Measurements from ENCODE around the gene CHPF. TPM values are rescaled to one million over a fixed set of nuclear protein-coding genes. Genes with fewer than 3 reads are reported as not detected.

CHPF gene
- total and polyA plus RNA-seq, 2 experiments from 2014 or later = 180 to 315 TPM

DNA sequence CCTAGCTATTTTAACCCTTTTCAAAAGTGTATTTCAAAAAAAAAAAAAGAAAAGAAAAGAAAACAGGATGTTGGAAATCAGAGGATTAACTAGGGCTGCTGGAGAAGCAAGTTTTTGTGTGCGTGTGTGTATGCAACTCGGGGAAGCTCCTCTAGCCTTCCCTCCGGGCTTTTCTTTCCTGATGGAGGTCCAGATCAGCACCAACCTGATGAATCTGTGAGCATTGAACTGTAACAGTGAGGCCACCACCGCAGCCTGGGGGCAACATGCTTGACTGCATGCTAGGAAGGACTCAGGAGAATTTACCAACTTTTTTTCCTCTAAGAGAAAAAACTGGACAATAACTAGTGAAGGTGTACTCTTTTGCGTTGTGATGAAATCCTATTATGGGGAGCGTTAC, 25.4 kb upstream of the CHPF start:
- Histone ChIP-seq H3K36me3 (replicated peaks; ENCODE audit: insufficient read depth, low read depth) (no peaks in the 10 kb centered on the region), H3K27me3 (no peaks in the 10 kb centered on the region), H3K9me2 (replicated peaks; ENCODE audit: insufficient read depth) (no peaks in the 10 kb centered on the region), H3K79me2 (peaks cover 15% of the 10 kb centered on the region), H4K20me1 (ENCODE audit: insufficient read depth, poor library complexity, severe bottlenecking) (peaks cover 10% of the 10 kb centered on the region), H3K27ac (no peak overlapping the region), H3K9me3 (ENCODE audit: low read depth) (no peaks in the 10 kb centered on the region), H3K4me2 (no peak overlapping the region), H3K4me3 (no peak overlapping the region), H3K4me1 (ENCODE audit: insufficient read depth) (peaks cover 17% of the 10 kb centered on the region), H2AFZ (no peak overlapping the region)
- TF ChIP-seq EZH2phosphoT487 (IDR thresholded peaks at IDR 0.05; ENCODE audit: low read depth, severe bottlenecking, unreplicated experiment) (no peak), EZH2 (IDR thresholded peaks at IDR 0.05; ENCODE audit: borderline replicate concordance) (no peak)
- TF ChIP-seq, protein P1, sequence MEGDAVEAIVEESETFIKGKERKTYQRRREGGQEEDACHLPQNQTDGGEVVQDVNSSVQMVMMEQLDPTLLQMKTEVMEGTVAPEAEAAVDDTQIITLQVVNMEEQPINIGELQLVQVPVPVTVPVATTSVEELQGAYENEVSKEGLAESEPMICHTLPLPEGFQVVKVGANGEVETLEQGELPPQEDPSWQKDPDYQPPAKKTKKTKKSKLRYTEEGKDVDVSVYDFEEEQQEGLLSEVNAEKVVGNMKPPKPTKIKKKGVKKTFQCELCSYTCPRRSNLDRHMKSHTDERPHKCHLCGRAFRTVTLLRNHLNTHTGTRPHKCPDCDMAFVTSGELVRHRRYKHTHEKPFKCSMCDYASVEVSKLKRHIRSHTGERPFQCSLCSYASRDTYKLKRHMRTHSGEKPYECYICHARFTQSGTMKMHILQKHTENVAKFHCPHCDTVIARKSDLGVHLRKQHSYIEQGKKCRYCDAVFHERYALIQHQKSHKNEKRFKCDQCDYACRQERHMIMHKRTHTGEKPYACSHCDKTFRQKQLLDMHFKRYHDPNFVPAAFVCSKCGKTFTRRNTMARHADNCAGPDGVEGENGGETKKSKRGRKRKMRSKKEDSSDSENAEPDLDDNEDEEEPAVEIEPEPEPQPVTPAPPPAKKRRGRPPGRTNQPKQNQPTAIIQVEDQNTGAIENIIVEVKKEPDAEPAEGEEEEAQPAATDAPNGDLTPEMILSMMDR (IDR thresholded peaks at IDR 0.05; ENCODE audit: poor library complexity) = no peak
- 76% methylated on average over 6 of the region's 6 CpGs for WGBS (ENCODE audit: low lambda C conversion rate, missing lambda C conversion rate)
- DNase-seq (ENCODE audit: low spot score) = no peak

DNA sequence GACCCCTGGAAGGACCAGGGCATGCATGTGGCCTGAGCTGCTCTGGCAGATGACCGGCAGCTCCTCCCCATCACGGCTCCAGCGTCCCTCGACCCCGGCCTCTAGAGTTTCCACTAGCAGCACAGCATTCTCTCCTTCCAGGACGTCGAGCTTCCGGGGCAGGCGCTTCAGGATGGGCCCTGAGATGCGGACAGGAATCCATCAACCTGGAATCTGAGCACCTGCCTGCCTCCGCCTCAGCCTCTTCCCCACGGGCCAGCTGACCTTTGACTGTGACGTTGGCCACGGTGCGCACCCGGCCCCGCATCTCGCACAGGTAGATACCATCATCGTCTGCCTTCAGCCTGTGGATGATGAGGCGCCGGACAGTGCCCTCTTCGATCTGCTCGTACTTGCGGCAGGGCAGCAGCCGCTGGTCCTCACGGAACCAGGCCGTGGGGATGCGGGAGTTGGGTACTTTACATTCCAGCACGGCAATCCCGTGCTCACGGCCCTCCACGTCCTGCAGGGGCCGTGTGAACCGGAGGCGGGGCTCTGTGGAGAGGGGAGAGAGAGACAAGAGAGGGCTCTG, 24.3 kb upstream of the CHPF start:
- peaks cover 10% of the 10 kb centered on the region for H4K20me1 ChIP-seq (ENCODE audit: insufficient read depth, poor library complexity, severe bottlenecking)
- TF ChIP-seq EZH2 (IDR thresholded peaks at IDR 0.05; ENCODE audit: borderline replicate concordance) (no peak), EZH2phosphoT487 (IDR thresholded peaks at IDR 0.05; ENCODE audit: low read depth, severe bottlenecking, unreplicated experiment) (no peak)
- TF ChIP-seq, protein P1 (IDR thresholded peaks at IDR 0.05; ENCODE audit: poor library complexity) = no peak
- no peaks in the 10 kb centered on the region for H3K36me3 ChIP-seq (replicated peaks; ENCODE audit: insufficient read depth, low read depth)
- no peaks in the 10 kb centered on the region for H3K27me3 ChIP-seq
- H3K4me2 ChIP-seq = no peak overlapping the region
- H3K9me3 ChIP-seq (ENCODE audit: low read depth) = no peaks in the 10 kb centered on the region
- peaks cover 17% of the 10 kb centered on the region for H3K4me1 ChIP-seq (ENCODE audit: insufficient read depth)
- no peak for DNase-seq (ENCODE audit: low spot score)
- no peak overlapping the region for H3K27ac ChIP-seq
- no peaks in the 10 kb centered on the region for H3K9me2 ChIP-seq (replicated peaks; ENCODE audit: insufficient read depth)
- no peak overlapping the region for H2AFZ ChIP-seq
- H3K79me2 ChIP-seq = peaks cover 15% of the 10 kb centered on the region
- no peak overlapping the region for H3K4me3 ChIP-seq
- WGBS (ENCODE audit: low lambda C conversion rate, missing lambda C conversion rate) = 93% methylated on average over 35 of the region's 35 CpGs

DNA sequence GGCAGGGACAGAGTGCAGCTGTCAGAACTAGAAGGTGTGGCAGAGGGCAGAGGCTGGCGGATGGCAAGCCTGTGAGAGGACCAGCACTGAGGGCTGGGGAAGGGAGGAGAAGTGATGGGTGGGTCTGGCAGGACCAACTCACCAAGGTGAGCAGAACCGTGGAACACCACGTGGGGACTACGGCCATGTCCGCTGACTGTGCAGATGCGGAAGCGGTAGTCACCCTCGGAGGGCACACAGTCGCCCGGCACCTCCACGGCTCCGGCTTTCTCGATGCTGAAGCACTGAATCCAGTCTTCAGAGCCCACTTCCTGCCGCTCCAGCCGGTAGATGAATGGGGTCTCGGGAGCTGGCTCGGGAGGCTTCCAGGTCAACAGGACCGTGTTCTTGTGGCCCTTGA, 23.5 kb upstream of the CHPF start:
- TF ChIP-seq, protein P1 (IDR thresholded peaks at IDR 0.05; ENCODE audit: poor library complexity) = no peak
- TF ChIP-seq EZH2phosphoT487 (IDR thresholded peaks at IDR 0.05; ENCODE audit: low read depth, severe bottlenecking, unreplicated experiment) = no peak
- TF ChIP-seq EZH2 (IDR thresholded peaks at IDR 0.05; ENCODE audit: borderline replicate concordance) = no peak
- Histone ChIP-seq H3K9me2 (replicated peaks; ENCODE audit: insufficient read depth) (no peaks in the 10 kb centered on the region), H3K4me2 (no peak overlapping the region), H3K4me3 (no peak overlapping the region), H2AFZ (no peak overlapping the region), H3K27ac (no peak overlapping the region), H3K4me1 (ENCODE audit: insufficient read depth) (peaks cover 13% of the 10 kb centered on the region), H3K9me3 (ENCODE audit: low read depth) (no peaks in the 10 kb centered on the region), H3K36me3 (replicated peaks; ENCODE audit: insufficient read depth, low read depth) (no peaks in the 10 kb centered on the region), H4K20me1 (ENCODE audit: insufficient read depth, poor library complexity, severe bottlenecking) (peaks cover 10% of the 10 kb centered on the region), H3K27me3 (no peaks in the 10 kb centered on the region), H3K79me2 (peaks cover 15% of the 10 kb centered on the region)
- 97% methylated on average over 18 of the region's 18 CpGs for WGBS (ENCODE audit: low lambda C conversion rate, missing lambda C conversion rate)
- no peak for DNase-seq (ENCODE audit: low spot score)

Data from hepatocyte (in vitro differentiated cells).